Limb (tissue), 2 donors: Measurements from ENCODE around the gene FBXL17.

Experiments used
- DNase-seq, 2 donors: peaks; one replicate each; pipeline ENCODE4 v3.0.0-alpha.2; 2016; ENCODE audit errors: extremely low spot score in 2 of 2

FBXL17 gene

GRCh38 chr5:108373426-108373825 is 8.5 kb downstream of the FBXL17 start:
- DNase-seq = no peak

- DNase-seq = no peak
These were observed 9.5 kb downstream of the FBXL17 start for GRCh38 chr5:108372369-108372768.

- DNase-seq = no peak
These were observed 10.6 kb downstream of the FBXL17 start for GRCh38 chr5:108371263-108371662.

GRCh38 chr5:108369167-108369566 is 12.7 kb downstream of the FBXL17 start:
- DNase-seq = no peak

- DNase-seq = no peak
These were observed 14.1 kb downstream of the FBXL17 start for GRCh38 chr5:108367679-108368334.

GRCh38 chr5:108366500-108366899 is 15.4 kb downstream of the FBXL17 start:
- DNase-seq = no peak

GRCh38 chr5:108361771-108362170 is 20.1 kb downstream of the FBXL17 start:
- no peak for DNase-seq

GRCh38 chr5:108361239-108361638 is 20.7 kb downstream of the FBXL17 start:
- no peak for DNase-seq

- DNase-seq = no peak
These were observed 21.6 kb downstream of the FBXL17 start for GRCh38 chr5:108360280-108360679.

GRCh38 chr5:108356286-108356685 is 25.6 kb downstream of the FBXL17 start:
- DNase-seq = no peak

GRCh38 chr5:108353087-108353486 is 28.8 kb downstream of the FBXL17 start:
- DNase-seq = no peak

- peak in 1 of 2 donors; percentile 86 for DNase-seq
These were observed 36.2 kb downstream of the FBXL17 start for GRCh38 chr5:108345541-108346171.

GRCh38 chr5:108344103-108344822 is 37.6 kb downstream of the FBXL17 start:
- DNase-seq = no peak

- DNase-seq = no peak
These were observed 40.0 kb downstream of the FBXL17 start for GRCh38 chr5:108341866-108342265.

- DNase-seq = no peak
These were observed 41.8 kb downstream of the FBXL17 start for GRCh38 chr5:108340131-108340530.

- DNase-seq = no peak
These were observed 42.7 kb downstream of the FBXL17 start for GRCh38 chr5:108339220-108339619.

GRCh38 chr5:108334225-108334624 is 47.7 kb downstream of the FBXL17 start:
- DNase-seq = no peak

- DNase-seq = no peak
These were observed 54.9 kb downstream of the FBXL17 start for GRCh38 chr5:108326982-108327381.

- no peak for DNase-seq
These were observed 57.0 kb downstream of the FBXL17 start for GRCh38 chr5:108324886-108325285.

- no peak for DNase-seq
These were observed 60.6 kb downstream of the FBXL17 start for GRCh38 chr5:108321341-108321740.

GRCh38 chr5:108320231-108320630 is 61.7 kb downstream of the FBXL17 start:
- peak in 1 of 2 donors; percentile 10 for DNase-seq

GRCh38 chr5:108315829-108316228 is 66.1 kb downstream of the FBXL17 start:
- DNase-seq = no peak

- DNase-seq = no peak
These were observed 69.6 kb downstream of the FBXL17 start for GRCh38 chr5:108312258-108312657.
